PFSK-1 (cell line): ENCODE measurements around the gene ZCCHC24.

Source experiments
- FOXP2 ChIP-seq: optimal IDR thresholded peaks from 2 replicates; pipeline ENCODE3; 2011; ENCODE audit warnings: borderline replicate concordance, control low read depth, inconsistent platforms; ENCODE audit not compliant: insufficient read depth; ENCODE audit errors: extremely low read length, extremely low read depth
- POLR2AphosphoS5 ChIP-seq: IDR thresholded peaks from 2 replicates; pipeline ENCODE4 v1.6.1; 2012; ENCODE audit warnings: low read depth, mild to moderate bottlenecking, control low read depth, low read length, moderate library complexity
- SIN3A ChIP-seq: IDR thresholded peaks from 2 replicates; pipeline ENCODE4 v1.6.1; 2012; ENCODE audit warnings: mild to moderate bottlenecking, low read length, moderate library complexity, borderline replicate concordance; ENCODE audit not compliant: insufficient read depth
- TAF1 ChIP-seq: IDR thresholded peaks from 2 replicates; pipeline ENCODE4 v1.6.1; 2012; ENCODE audit warnings: low read length, control low read depth, borderline replicate concordance; ENCODE audit not compliant: insufficient read depth
- TF ChIP-seq, protein P1 (sequence below), 2 experiments: IDR thresholded peaks; 2 replicates each; pipeline versions ENCODE4 v1.6.1 to v1.8.0; 2011 to 2012; ENCODE audit warnings: low read depth in 2 of 2, low read length in 2 of 2, control low read depth in 1 of 2, inconsistent platforms in 1 of 2, mild to moderate bottlenecking in 1 of 2, moderate library complexity in 1 of 2; ENCODE audit not compliant: insufficient read depth in 1 of 2

DNA sequence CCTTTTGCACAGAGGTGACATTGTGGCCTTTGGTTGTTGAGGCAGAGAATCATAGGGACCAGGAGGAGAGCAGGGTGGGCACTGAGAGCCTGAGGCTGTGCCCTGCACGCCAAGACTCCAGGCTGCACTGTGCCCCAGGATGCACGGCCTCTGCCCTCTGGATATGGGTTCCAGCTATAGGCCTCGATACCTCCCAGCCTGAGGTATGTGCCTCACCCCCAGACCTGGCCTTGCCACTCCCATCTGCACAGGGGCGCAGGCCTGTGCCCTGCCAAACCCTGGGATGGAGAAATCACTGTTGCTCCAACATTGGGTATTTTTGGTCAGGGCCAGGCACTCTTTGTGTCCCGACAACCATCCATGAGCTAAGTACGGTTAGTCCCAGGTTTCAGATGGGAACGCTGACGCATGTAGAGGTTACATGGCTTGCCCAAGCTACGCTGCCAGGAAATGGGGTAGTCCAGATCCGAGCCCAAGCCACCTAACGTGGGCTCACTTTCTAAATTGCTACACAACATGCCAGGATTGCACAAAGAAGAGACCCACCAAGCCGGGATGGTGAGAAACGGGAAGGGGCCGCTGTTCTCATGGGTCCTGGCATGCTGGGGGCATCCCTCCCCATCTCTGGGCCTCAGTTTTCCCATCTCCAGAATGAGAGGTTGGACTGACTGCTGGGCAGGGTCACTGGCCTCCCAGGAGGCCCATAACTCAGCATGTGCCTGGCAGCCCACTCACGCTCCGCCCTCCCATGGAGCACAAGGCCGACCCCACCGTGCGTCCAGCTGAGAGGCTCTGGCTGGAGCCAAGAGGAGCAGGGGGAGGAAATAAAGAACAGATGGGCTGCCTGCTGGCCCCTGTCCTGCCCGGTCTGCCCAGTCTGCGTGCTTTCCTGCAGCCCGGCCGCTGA is 44.2 kb downstream of the ZCCHC24 start:
- TF ChIP-seq SIN3A = no peak
- 0 out of 2 replicates have a peak, but pooled peaks have one; percentile 30 for TF ChIP-seq POLR2AphosphoS5
- no peak for TF ChIP-seq FOXP2
- no peak for TF ChIP-seq TAF1
- TF ChIP-seq, protein P1, sequence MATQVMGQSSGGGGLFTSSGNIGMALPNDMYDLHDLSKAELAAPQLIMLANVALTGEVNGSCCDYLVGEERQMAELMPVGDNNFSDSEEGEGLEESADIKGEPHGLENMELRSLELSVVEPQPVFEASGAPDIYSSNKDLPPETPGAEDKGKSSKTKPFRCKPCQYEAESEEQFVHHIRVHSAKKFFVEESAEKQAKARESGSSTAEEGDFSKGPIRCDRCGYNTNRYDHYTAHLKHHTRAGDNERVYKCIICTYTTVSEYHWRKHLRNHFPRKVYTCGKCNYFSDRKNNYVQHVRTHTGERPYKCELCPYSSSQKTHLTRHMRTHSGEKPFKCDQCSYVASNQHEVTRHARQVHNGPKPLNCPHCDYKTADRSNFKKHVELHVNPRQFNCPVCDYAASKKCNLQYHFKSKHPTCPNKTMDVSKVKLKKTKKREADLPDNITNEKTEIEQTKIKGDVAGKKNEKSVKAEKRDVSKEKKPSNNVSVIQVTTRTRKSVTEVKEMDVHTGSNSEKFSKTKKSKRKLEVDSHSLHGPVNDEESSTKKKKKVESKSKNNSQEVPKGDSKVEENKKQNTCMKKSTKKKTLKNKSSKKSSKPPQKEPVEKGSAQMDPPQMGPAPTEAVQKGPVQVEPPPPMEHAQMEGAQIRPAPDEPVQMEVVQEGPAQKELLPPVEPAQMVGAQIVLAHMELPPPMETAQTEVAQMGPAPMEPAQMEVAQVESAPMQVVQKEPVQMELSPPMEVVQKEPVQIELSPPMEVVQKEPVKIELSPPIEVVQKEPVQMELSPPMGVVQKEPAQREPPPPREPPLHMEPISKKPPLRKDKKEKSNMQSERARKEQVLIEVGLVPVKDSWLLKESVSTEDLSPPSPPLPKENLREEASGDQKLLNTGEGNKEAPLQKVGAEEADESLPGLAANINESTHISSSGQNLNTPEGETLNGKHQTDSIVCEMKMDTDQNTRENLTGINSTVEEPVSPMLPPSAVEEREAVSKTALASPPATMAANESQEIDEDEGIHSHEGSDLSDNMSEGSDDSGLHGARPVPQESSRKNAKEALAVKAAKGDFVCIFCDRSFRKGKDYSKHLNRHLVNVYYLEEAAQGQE (IDR thresholded peaks at IDR 0.05; ENCODE audit: insufficient read depth in 1 of 2, low read depth in 2 of 2, low read length in 2 of 2) = no peak
